Measurements from ENCODE around the gene CDKN1B.

Gene CDKN1B

DNA sequence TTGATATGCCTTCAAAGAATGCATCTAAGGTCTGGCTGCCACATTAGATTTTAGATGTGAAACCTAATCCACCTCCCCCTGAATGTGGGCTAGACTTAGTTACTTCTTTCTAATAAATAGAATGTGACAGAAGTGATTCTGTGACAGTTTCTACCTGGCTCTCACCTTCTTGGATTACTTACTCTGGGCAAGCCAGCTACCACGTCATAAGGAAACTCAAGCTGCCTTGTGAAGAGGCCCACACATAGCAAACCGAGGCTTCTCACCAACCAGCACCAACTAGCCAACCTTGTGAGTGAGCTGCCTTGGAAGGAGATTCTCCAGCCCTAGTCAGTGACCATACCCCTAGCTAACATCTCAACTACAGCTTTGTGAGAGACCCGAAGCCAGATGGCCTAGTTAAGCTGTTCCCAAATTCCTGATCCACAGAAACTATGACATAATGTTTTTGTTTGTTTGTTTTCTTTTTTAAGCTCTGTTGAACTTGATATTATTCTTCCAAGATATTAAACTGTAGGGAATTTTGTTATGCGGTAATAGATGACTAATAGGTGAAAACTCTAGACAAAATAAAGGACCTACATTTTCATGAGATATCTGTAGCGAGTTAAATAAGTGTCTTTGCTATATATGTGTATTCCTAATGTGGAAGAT lies 27.4 kb upstream of the CDKN1B start:
- TF ChIP-seq CTCF (IDR thresholded peaks at IDR 0.05), result no peak

- TF ChIP-seq CTCF (IDR thresholded peaks at IDR 0.05), result no peak
These were observed 25.6 kb upstream of the CDKN1B start for GRCh38 chr12:12691549-12691948.

DNA sequence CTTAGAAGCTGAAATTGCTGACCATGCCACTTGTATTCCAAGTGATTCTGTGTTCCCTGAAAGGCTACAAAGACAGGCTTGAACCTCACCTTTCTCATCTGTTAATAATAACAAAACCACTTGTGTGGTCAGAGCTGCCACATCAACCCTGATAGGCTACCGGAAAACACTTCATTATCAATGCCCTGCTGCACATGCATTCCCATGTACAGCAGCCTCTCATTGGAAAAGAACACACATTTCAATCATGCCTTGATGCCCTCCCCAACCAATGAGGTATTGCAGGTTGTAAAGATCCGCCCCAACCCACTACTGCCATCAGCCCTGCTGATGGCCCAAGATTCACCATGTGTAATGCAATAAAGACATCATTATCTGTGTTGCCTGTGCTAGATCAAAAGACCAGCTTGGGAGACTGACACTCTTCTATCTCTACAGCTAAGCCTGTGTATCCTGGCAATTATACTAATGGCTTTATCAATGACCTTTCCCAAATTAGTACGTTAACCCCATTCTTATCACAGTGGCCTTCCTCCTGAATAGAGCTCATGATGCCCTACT lies 24.0 kb upstream of the CDKN1B start:
- TF ChIP-seq CTCF (IDR thresholded peaks at IDR 0.05), result no peak

- no peak for TF ChIP-seq CTCF (IDR thresholded peaks at IDR 0.05)
These were observed 20.4 kb upstream of the CDKN1B start for GRCh38 chr12:12696562-12697383.

- no peak for TF ChIP-seq CTCF (IDR thresholded peaks at IDR 0.05)
These were observed 17.8 kb upstream of the CDKN1B start for GRCh38 chr12:12699345-12699744.

DNA sequence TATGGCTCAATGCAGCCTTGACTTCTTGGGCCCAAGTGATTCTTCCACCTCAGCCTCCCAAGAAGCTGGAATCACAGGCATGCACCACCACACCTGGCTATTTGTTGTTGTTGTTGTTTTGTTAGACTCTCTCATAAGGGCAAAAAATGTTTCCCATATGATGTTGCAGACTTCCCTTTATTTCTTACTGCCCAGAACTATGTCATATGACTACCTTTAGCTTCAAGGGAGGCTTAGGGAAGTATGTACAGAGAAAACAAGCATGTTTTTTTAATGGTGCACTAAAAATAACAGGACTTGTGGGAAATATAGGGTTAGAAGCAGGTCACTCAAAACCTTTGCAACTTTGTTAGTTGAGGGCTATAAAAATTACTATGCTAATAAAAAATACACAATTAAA lies 16.9 kb upstream of the CDKN1B start:
- no peak for TF ChIP-seq CTCF (IDR thresholded peaks at IDR 0.05)

DNA sequence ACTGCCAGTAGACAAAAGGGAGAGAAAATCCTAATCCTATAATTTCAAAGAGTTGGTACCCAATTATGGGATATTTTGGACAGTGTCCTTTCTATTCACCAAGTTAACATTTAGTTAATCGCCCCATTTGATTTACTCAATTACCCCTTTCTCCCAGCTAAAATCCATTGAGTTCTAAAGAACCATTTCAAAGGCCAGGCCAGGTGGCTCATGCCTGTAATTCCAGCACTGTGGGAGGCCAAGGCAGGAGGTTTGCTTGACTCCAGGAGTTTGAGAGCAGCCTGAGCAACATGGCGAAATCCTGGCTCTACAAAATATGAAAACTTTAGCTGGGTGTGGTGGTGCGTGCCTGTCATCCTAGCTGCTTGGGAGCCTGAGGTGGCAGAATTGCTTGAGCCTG lies 15.7 kb upstream of the CDKN1B start:
- no peak for TF ChIP-seq CTCF (IDR thresholded peaks at IDR 0.05)
